Stimulated activated CD4-positive, alpha-beta T cell treated with anti-CD3 and anti-CD28 coated beads, Interleukin-1b, Interleukin-23, amount 100 ng/mL, for 4 hours (primary cell): ENCODE results near the gene CDX1.

ENCODE experiments used
- DNase-seq, 2 donors: peaks; one replicate each; pipeline ENCODE4 v3.0.0-alpha.2; 2020; ENCODE audit warnings: low read depth in 2 of 2

CDX1 gene

DNA sequence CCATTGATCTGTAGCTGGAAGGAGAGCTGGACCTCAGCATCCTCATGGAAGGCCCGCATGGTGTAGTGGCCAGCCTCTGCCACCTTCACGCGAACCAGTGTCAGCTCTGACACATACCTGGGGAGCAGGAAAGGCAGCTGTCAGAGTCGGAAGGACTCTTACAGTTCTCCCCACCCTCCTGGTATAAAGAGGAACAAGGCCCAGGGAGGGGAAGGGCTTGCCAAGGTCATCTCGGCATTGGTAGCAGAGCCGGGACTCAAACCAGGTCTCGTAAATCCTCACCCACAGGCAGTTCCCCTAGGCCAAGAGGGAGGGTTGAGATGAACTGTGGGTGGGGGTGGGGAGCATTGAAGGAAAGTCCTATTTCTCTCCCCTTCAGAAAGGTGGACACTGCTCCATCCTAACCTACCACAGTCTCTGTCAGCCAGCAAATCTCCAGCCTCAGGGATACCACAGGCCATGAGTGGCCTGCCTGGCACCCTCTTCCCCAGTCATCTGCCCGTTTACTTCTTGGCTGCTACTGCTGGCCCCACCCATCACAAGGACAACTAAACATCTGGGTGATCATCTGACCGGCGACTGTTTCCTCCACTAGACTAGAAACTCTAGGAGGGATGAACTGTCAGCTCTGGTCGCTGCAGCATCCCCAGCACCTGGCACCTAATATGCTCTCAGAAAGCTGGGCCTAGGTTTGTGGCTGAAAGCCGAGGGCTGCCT is 34.4 kb upstream of the CDX1 start:
- no peak for DNase-seq

DNA sequence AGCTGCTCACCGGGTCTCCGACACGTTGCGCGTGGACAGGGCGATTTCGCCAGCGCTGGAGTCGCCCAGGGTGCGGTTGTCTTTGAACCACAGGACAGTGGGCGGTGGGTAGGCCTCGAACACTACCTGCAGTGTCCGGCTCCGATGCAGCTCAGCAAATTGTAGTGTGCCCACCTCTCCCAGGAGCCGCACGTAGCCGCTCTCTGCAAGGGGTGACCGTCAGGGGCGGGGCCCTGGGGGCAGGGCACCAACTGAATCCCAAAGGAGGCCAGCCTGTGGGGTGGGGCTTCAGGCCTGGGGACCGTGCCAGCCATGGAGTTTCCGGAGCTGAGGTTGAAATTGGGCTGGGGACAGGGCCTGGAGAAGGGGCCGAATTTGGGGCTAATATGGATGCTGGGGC is 33.8 kb upstream of the CDX1 start:
- no peak for DNase-seq

DNA sequence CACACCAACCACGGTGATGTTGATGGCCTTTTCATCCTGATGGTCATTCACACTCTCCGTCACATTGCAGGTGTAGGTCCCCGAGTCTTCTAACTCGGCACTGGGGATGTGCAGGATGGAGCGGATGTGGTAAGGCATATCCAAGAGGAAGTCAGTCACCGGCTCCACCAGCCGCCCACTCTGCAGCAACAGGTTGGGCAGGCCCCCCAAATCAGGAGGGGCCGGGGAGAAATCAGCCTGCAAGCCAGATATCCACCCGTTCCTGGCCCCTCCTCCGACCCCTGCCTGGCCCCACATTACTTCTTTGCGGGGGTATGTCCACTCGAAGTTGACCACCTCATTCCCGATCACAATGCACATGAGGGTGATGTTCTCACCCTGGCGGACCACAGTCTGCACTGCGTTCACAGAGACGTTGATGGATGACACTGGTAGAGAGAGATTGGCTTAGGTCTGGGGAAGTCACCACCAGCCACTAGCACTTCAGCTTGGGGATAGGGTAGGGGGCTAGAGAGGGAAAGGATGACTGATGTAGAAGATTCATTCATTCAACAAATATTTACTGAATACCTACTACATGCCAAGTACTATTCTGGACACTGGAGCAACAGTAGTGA is 32.9 kb upstream of the CDX1 start:
- DNase-seq = no peak

GRCh38 chr5:150134198-150134588 is 32.4 kb upstream of the CDX1 start:
- no peak for DNase-seq

DNA sequence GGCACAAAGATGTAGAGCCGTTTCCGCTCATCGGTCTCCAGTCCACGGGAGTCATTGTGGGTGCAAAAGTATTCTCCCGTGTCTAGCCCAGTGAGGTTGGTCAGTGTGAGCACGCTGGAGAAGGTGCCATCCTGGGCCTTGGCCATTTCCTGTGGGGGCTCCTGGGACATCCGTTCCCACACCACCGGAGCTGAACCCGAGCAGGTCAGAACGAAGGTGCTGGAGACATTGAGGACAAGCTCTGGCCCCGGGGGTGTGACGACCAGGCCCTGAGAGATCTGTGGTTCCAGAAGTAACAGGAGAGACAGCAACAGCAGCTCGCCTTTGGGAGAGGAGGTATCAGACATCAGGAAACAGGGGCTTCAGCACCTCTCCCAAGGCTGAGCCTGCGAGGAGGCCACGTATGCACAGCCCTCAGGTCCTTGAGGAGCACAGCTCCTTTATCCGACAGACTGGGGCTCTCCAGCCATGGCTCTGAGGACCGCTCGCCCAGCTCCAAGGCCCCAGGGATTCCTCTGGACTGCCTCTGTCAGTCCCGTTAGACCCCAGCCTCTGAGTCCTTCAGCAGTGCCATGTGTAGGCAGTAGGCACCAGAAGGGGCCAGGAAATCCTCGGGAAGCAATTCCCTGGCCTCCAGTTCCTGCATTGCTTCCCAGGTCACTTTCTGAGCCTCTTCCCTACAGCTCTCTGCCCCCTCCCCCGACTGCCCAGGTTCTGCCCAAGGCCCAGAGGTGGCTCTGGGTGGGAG is 30.8 kb upstream of the CDX1 start:
- no peak for DNase-seq

DNA sequence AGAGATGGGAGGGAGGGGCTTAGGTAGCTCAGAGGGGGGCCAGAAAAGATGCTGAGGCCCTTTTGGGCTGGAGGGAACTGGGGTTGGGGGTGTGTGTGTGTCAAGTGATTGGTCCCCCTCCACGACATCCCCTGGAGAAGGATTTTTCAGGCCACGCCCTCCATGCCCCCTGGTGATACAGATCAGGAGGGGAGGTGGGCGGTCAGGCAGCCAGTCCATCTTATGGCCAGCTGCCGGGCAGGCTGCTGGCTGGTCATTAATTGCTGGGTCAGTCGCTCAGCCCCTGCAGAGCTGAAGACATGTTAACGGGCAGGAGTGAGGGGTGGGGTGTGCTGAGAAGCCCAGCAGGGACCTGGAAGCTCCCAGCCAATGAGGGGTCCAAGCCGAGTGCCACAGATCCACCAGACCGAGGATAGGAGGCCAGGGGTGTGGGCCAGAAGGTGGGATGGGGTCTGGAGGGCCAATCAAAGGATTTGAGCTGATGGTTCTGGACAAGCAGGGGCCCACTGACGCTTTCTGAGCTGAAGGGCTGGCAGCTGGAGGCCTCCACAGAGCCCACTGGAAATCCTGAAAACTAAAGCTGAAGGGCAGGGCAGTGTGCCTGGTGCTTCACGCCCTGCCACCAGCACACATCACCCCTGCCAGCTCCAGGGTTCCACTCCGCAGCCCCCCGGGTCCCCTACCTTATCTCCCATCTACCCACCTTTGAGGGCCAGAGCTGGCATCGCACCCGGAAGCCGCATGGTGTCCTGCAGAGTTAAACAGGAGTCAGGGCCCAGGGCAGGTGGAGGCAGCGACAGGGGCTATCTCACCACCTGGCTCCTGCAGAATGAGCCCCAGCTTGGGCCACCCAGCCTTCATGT is 30.0 kb upstream of the CDX1 start:
- DNase-seq = no peak

DNA sequence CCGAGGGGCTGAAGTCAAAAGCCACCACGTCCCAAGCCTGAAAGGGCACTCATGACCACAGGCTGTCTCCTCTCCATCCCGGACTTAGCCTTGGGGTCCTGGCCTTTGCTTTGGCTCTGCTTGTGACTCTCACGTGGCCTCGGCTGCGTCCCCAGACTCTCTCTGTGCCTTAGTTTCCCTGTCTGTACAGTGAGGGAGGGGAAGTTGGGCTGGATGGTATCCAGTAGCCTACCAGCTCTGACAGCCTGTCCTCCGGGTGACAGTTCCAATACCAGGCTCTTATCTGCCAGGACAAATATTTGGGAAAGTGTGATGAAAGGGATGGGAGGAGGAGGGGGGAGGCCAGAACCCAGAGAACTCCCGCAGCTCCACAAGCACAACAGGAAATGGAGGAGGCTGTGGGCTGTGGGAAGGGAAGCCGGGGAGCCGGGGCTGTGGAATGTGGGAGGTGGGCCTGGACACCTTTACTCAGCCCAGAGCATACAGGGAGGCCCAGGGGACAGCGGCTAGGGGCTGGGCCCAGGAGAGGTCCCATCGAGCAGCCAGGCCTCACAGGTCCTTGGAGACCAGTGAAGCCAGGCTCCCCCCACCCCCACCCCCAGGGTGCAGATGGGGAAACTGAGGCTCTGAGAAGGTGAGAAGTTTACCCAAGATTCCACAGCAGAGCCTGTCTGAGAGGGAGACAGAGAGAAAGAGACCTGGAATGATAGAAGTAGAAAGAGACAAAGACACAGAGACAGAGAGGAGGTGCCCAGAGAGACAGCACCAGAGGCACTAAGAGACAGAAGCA is 29.2 kb upstream of the CDX1 start:
- no peak for DNase-seq

GRCh38 chr5:150137997-150138396 is 28.6 kb upstream of the CDX1 start:
- no peak for DNase-seq

- DNase-seq = no peak
Measured at GRCh38 chr5:150138551-150139265, 27.9 kb upstream of the CDX1 start.

DNA sequence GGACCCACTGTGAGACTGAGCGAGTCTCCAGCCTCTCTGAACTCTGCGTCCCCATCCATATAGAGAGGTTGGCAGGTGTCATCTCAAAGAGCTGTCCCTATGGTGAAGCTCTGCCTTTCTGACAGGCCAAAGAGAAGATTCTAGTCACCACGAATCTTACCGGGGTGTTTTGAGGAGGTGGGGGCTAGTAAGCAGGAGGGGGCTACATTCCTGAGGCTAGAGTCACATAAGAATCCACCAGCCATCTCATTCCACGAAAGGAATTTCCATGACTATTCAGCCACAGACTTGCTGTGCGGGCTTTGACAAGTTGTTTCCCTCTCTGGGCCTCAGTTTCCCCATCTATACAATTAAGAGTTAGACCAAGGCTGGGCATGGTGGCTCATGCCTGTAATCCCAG is 27.2 kb upstream of the CDX1 start:
- DNase-seq = no peak

GRCh38 chr5:150140830-150141229 is 25.7 kb upstream of the CDX1 start:
- DNase-seq = no peak

DNA sequence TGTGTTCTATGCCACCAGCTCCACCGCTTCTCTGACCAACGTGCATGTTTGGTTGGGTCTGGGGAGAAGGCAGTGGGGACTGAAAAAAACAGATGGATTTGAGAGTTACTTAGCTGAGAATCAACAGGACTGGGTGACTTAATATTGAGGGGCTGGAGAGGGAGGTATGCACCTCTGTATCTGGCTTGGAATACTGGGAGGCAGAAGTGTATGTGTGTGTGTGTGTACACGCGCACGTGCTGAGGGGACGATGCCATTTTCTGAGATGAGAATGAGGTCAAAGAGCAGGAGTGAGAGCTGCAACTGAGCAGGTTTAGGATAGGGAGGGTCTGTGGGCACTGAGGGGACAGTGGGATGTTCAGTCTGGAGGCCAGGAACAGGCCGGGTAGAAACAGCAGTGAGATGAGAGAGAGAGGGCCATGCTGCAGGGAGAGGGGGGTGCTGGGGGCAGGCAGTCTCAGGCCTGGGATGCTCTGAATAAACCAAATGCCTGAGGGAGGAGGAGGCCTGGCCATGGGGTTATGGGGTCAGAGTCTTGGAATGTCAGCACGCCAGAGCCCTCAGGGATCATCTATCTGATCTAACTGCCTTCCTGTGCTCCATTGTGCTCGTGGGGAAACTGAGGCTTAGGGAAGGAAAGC is 24.9 kb upstream of the CDX1 start:
- no peak for DNase-seq

DNA sequence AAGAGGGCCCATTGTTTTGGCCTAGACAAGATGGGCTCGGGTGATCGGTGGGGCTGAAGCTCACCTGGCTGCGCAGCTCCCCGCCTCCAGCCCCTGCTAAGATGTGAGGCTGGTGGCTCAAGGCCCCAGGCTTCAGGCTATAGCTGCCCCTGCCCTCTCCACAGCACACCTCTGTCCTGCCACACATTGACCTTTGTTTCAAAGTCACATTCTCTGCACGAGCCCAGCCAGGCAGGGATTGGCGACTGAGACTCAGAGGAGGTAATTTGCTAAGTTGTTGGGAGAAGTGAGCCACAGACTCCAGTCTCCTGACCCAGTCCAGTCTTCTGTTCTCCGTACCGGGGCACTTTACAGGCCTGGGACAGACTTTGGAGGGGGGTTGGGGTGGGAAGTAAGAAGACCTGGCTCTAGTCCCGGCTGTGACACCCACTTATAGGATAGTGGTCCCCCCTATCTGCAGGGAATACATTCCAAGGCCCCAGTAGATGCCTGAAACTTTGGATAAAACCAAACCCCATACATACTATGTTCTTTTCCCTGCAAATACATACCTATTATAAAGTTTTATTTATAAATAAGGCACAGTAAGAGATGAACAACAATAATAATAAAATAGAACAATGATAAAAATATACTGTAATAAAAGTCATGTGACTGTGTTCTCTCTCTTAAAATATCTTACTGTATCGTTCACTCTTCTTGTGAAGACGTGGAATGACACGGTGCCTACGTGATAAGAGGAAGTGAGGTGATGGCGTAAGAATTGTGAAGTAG is 24.2 kb upstream of the CDX1 start:
- no peak for DNase-seq

- no peak for DNase-seq
Measured at GRCh38 chr5:150142959-150143349, 23.6 kb upstream of the CDX1 start.

DNA sequence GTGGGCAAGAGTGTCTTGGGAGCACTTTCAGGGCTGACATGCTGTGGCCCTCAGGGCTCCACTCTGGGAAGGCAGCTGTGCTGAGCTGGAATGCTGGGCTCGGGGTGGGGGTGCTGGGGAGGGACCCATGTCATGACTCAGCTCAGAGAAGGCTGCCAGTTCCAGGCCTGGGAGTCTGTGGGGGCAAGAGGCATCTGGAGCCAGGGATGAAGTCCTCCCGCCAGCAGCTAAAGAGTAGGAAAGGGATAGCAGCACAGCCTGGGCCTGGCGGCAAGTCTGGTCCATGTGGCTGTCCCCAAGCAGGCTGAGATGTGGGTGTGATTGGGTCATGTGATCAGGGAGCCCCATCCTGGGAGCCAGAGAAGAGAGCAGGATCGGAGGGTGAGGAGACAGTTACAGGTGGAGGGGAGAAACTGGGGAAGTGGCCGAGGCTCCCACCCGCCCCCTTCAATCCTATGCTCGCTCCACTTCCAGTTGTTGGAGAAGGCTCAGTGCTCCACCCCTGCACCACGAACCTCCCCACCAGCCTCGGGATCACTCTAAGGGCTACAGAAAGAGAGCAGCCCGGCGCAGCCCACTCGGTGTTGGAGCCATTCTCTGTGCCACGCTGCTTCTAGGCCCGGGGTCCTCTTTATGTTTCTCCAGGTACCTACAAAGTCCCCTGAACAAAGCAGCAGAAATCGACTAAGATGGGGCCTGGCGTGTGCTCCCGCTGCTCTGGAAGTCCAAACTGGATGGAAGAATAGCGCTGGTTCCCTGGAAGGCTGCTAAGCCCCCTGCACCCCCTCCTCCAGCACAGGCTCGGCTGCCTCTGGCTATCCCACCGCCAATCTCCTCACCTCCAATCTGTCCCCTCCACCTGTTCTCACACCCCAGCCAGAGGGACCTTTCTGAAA is 23.0 kb upstream of the CDX1 start:
- DNase-seq = no peak

DNA sequence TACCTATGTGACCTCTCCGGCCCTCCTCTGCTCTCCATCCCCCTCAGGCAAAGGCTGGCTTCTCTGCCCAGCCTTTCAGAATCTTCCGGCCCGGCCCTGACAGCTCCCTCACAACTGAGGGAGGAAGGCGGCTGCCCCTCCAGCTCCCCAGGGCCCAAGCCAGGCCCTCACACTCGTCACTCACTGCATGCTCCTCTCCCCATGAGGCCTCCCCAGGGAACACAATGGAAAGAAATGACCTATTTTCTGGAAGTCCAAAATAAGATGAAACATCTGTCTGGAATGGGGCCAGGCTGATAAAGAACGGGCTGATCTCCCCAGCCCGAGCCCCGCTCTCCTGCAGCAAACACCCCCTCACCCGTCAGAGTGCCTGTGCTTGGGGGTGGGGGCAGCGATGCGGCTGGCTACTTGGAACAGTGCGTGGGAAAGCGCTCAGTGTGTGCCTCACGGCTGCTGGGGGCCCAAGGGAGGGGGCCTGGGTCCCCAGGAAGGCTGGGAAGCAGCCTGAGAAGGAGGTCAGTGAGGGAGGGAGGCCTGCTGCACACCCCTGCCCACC is 22.3 kb upstream of the CDX1 start:
- no peak for DNase-seq

GRCh38 chr5:150144879-150145278 is 21.7 kb upstream of the CDX1 start:
- DNase-seq = no peak

DNA sequence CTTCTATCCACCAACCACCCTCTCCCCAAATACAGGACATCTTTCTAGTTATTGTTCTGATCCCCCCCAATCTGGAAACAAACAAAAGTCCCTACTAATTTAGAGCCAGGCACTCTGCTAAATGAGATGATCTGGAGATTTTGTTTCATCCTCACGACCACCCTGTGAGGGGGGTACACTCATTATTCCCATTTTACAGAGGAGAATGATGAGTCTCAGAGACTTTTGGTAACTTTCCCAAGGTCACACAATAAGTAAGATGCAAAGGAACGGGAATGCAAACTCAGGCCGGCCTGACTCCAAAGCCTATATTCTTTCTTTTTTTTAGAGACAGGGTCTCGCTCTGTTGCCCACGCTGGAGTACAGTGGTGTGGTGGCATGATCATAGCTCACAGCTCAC is 20.3 kb upstream of the CDX1 start:
- no peak for DNase-seq
